Measurements from ENCODE around the gene HDAC9.

The HDAC9 gene

GRCh38 chr7:18637516-18637915 lies 142.0 kb downstream of the HDAC9 start:
- no peaks in the 10 kb centered on the region for H3K27me3 ChIP-seq (ENCODE audit: control insufficient read depth, insufficient read depth, low read length)
- no peaks in the 10 kb centered on the region for H3K9me3 ChIP-seq (ENCODE audit: control insufficient read depth, low read length)
- no peak overlapping the region for H3K4me3 ChIP-seq (ENCODE audit: low read length)

GRCh38 chr7:18638594-18639452 lies 143.3 kb downstream of the HDAC9 start:
- Histone ChIP-seq H3K36me3 (ENCODE audit: control insufficient read depth, insufficient read depth, low read length) (no peaks in the 10 kb centered on the region), H3K4me1 (ENCODE audit: control insufficient read depth, insufficient read depth, low read length) (no peaks in the 10 kb centered on the region), H3K9ac (ENCODE audit: low read length) (no peak overlapping the region), H3K9me3 (ENCODE audit: control insufficient read depth, low read length) (no peaks in the 10 kb centered on the region), H3K4me3 (ENCODE audit: low read length) (no peak overlapping the region), H3K27me3 (ENCODE audit: control insufficient read depth, insufficient read depth, low read length) (no peaks in the 10 kb centered on the region)

More at GRCh38 chr7:18637516-18637915, 142.0 kb downstream of the HDAC9 start:
- Histone ChIP-seq H3K36me3 (ENCODE audit: control insufficient read depth, insufficient read depth, low read length) (no peaks in the 10 kb centered on the region), H3K4me1 (ENCODE audit: control insufficient read depth, insufficient read depth, low read length) (no peaks in the 10 kb centered on the region), H3K9ac (ENCODE audit: low read length) (no peak overlapping the region)

GRCh38 chr7:18639711-18640110 lies 144.2 kb downstream of the HDAC9 start:
- H3K27me3 ChIP-seq (ENCODE audit: control insufficient read depth, insufficient read depth, low read length): no peaks in the 10 kb centered on the region
- no peak overlapping the region for H3K4me3 ChIP-seq (ENCODE audit: low read length)
- no peaks in the 10 kb centered on the region for H3K36me3 ChIP-seq (ENCODE audit: control insufficient read depth, insufficient read depth, low read length)
- H3K4me1 ChIP-seq (ENCODE audit: control insufficient read depth, insufficient read depth, low read length): no peaks in the 10 kb centered on the region
- H3K9me3 ChIP-seq (ENCODE audit: control insufficient read depth, low read length): no peaks in the 10 kb centered on the region
- H3K9ac ChIP-seq (ENCODE audit: low read length): no peak overlapping the region

GRCh38 chr7:18644981-18645380 lies 149.4 kb downstream of the HDAC9 start:
- Histone ChIP-seq H3K4me1 (ENCODE audit: control insufficient read depth, insufficient read depth, low read length) (no peaks in the 10 kb centered on the region), H3K36me3 (ENCODE audit: control insufficient read depth, insufficient read depth, low read length) (no peaks in the 10 kb centered on the region), H3K27me3 (ENCODE audit: control insufficient read depth, insufficient read depth, low read length) (no peaks in the 10 kb centered on the region)

GRCh38 chr7:18647582-18647981 lies 152.0 kb downstream of the HDAC9 start:
- Histone ChIP-seq H3K36me3 (ENCODE audit: control insufficient read depth, insufficient read depth, low read length) (no peaks in the 10 kb centered on the region), H3K27me3 (ENCODE audit: control insufficient read depth, insufficient read depth, low read length) (no peaks in the 10 kb centered on the region), H3K4me1 (ENCODE audit: control insufficient read depth, insufficient read depth, low read length) (no peaks in the 10 kb centered on the region), H3K4me3 (ENCODE audit: low read length) (no peak overlapping the region), H3K9me3 (ENCODE audit: control insufficient read depth, low read length) (no peaks in the 10 kb centered on the region), H3K9ac (ENCODE audit: low read length) (no peak overlapping the region)

More at GRCh38 chr7:18644981-18645380, 149.4 kb downstream of the HDAC9 start:
- Histone ChIP-seq H3K9ac (ENCODE audit: low read length) (no peak overlapping the region), H3K4me3 (ENCODE audit: low read length) (no peak overlapping the region), H3K9me3 (ENCODE audit: control insufficient read depth, low read length) (no peaks in the 10 kb centered on the region)

- no peaks in the 10 kb centered on the region for H3K4me1 ChIP-seq (ENCODE audit: control insufficient read depth, insufficient read depth, low read length)
- no peak overlapping the region for H3K9ac ChIP-seq (ENCODE audit: low read length)
- H3K4me3 ChIP-seq (ENCODE audit: low read length): no peak overlapping the region
- H3K9me3 ChIP-seq (ENCODE audit: control insufficient read depth, low read length): no peaks in the 10 kb centered on the region
- H3K27me3 ChIP-seq (ENCODE audit: control insufficient read depth, insufficient read depth, low read length): no peaks in the 10 kb centered on the region
- H3K36me3 ChIP-seq (ENCODE audit: control insufficient read depth, insufficient read depth, low read length): no peaks in the 10 kb centered on the region
Measured at GRCh38 chr7:18648849-18649758, 153.6 kb downstream of the HDAC9 start.

- H3K9ac ChIP-seq (ENCODE audit: low read length): no peak overlapping the region
- H3K9me3 ChIP-seq (ENCODE audit: control insufficient read depth, low read length): no peaks in the 10 kb centered on the region
- H3K4me1 ChIP-seq (ENCODE audit: control insufficient read depth, insufficient read depth, low read length): no peaks in the 10 kb centered on the region
- H3K36me3 ChIP-seq (ENCODE audit: control insufficient read depth, insufficient read depth, low read length): no peaks in the 10 kb centered on the region
- H3K4me3 ChIP-seq (ENCODE audit: low read length): no peak overlapping the region
- peaks cover 5% of the 10 kb centered on the region for H3K27me3 ChIP-seq (ENCODE audit: control insufficient read depth, insufficient read depth, low read length)
Measured at GRCh38 chr7:18653381-18654155, 158.0 kb downstream of the HDAC9 start.

GRCh38 chr7:18654709-18655108 lies 159.2 kb downstream of the HDAC9 start:
- H3K9me3 ChIP-seq (ENCODE audit: control insufficient read depth, low read length): no peaks in the 10 kb centered on the region
- H3K4me1 ChIP-seq (ENCODE audit: control insufficient read depth, insufficient read depth, low read length): no peaks in the 10 kb centered on the region
- no peak overlapping the region for H3K9ac ChIP-seq (ENCODE audit: low read length)
- no peaks in the 10 kb centered on the region for H3K36me3 ChIP-seq (ENCODE audit: control insufficient read depth, insufficient read depth, low read length)
- peaks cover 5% of the 10 kb centered on the region for H3K27me3 ChIP-seq (ENCODE audit: control insufficient read depth, insufficient read depth, low read length)
- H3K4me3 ChIP-seq (ENCODE audit: low read length): no peak overlapping the region

GRCh38 chr7:18655506-18655905 lies 160.0 kb downstream of the HDAC9 start:
- Histone ChIP-seq H3K9ac (ENCODE audit: low read length) (no peak overlapping the region), H3K27me3 (ENCODE audit: control insufficient read depth, insufficient read depth, low read length) (peaks cover 5% of the 10 kb centered on the region), H3K36me3 (ENCODE audit: control insufficient read depth, insufficient read depth, low read length) (no peaks in the 10 kb centered on the region), H3K4me1 (ENCODE audit: control insufficient read depth, insufficient read depth, low read length) (no peaks in the 10 kb centered on the region), H3K9me3 (ENCODE audit: control insufficient read depth, low read length) (no peaks in the 10 kb centered on the region), H3K4me3 (ENCODE audit: low read length) (no peak overlapping the region)

- Histone ChIP-seq H3K9ac (ENCODE audit: low read length) (no peak overlapping the region), H3K9me3 (ENCODE audit: control insufficient read depth, low read length) (no peaks in the 10 kb centered on the region), H3K4me1 (ENCODE audit: control insufficient read depth, insufficient read depth, low read length) (no peaks in the 10 kb centered on the region), H3K36me3 (ENCODE audit: control insufficient read depth, insufficient read depth, low read length) (no peaks in the 10 kb centered on the region), H3K27me3 (ENCODE audit: control insufficient read depth, insufficient read depth, low read length) (peaks cover 5% of the 10 kb centered on the region), H3K4me3 (ENCODE audit: low read length) (no peak overlapping the region)
Measured at GRCh38 chr7:18655912-18656311, 160.4 kb downstream of the HDAC9 start.

GRCh38 chr7:18656362-18656761 lies 160.8 kb downstream of the HDAC9 start:
- no peaks in the 10 kb centered on the region for H3K36me3 ChIP-seq (ENCODE audit: control insufficient read depth, insufficient read depth, low read length)
- no peak overlapping the region for H3K4me3 ChIP-seq (ENCODE audit: low read length)
- H3K27me3 ChIP-seq (ENCODE audit: control insufficient read depth, insufficient read depth, low read length): peaks cover 5% of the 10 kb centered on the region
- H3K9ac ChIP-seq (ENCODE audit: low read length): no peak overlapping the region
- H3K4me1 ChIP-seq (ENCODE audit: control insufficient read depth, insufficient read depth, low read length): no peaks in the 10 kb centered on the region
- H3K9me3 ChIP-seq (ENCODE audit: control insufficient read depth, low read length): no peaks in the 10 kb centered on the region
